Stimulated activated CD8-positive, alpha-beta memory T cell treated with anti-CD3 and anti-CD28 coated beads, Interleukin-15, amount 100 ng/mL, for 4 hours (primary cell): Measurements from ENCODE around the gene HOXA3.

Experiments used
- DNase-seq, 2 donors: peaks; one replicate each; pipeline ENCODE4 v3.0.0-alpha.2; 2020; ENCODE audit warnings: low read depth in 2 of 2

Gene HOXA3

DNA sequence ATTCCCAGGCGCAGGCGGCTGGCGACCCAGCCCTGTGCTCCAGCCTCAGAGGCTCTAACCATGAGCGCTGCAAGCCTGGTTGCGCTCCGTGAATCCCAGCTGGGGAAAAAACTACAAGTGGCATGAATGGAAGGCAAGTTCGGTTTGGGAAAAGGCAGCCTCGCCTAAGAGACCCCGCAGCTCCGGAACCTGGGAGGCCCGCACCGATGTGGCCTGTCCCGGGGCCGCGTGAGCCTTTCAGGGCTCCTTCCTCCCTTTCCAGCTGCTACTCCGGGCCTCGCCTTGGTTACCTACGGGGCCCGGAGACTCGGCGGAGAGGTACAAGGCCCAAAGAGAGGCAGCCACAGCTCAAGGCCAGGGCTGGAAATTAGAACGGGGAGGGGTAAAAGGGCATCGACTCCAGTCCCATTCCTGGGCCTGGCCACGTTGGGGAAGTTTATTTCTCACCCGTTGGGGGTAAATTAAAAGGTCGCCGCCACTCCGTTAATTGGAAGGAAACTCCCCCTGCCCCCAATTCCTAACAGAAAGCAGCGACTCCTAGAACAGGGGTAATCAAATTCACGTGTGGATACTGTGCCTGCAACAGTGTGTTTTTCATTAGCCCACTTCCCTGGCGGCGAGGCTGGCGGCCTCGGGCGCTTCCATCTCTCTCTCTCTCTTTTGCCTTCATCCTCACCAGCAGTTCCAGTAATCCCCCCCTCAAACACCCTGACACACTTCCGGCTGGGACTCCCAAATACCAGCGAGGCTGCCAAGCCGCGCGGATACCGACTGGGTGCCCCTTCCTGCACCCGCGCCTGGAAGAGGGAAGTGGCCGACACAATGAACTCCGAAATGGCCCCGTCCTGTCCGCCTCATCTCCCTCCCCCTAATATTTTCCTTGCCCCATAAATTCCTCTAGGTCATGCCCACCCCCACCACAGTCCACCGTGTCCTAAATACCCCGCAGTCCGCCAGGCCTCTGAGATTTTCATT lies 14.4 kb upstream of the HOXA3 start:
- no peak for DNase-seq

DNA sequence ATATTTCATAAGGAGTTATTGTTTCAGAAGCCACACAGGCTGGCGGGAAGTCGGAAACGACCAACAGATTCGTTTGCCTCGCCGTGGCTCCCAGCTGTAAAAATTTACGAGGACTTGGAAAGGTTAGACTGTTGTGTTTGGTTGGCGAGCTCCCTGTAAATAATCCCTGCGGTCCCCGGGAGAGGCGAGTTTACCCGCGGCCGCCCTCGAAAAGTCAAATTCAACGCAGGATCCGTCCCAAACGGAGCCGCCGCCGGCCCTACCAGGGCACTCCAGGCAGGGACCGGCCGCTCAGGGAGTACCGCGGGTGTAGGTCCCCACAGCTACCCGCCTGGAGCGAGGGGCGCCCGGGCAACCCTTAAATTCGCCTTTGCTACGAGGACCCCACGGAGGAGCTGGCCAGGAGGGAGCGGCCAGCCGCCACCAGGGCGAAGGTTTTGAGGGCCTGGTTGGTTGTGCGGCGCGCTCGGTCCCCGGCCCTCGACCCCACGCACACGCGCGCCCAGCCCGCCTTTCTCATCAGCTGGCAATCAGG lies 13.7 kb upstream of the HOXA3 start:
- DNase-seq, result no peak

DNA sequence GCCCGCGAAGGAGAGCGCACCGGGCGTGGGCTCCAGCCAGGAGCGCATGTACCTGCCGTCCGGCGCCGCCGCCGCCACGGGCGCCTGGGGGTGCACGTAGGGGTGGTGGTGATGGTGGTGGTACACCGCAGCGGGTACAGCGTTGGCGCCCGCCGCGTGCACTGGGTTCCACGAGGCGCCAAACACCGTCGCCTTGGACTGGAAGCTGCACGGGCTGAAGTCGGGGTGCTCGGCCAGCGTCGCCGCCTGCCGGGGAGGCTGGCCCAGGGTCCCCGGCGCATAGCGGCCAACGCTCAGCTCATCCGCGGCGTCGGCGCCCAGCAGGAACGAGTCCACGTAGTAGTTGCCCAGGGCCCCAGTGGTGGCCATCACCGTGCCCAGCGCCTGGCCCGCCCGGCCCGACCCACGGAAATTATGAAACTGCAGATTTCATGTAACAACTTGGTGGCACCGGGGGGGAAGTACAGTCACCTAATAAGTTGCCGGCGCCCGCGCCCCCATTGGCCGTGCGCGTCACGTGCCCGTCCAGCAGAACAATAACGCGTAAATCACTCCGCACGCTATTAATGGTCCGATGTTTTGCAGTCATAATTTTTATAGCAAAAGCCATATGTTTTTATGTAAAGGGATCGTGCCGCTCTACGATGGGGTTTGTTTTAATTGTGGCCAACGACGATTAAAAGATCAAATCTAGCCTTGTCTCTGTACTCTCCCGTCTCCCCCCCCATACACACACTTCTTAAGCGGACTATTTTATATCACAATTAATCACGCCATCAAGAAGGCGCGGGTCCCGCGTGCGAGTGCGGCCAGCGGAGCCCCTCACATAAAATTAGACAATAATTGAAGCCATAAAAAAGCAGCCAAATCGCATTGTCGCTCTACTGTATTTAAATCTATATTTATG lies 13.0 kb upstream of the HOXA3 start, which contains the start of gene HOXA9:
Gene HOXA9, minus strand, starts transcription at position 449 of the 907 bp plus-strand sequence. Its CDS starts 80 bp downstream, at position 369.
- DNase-seq, result no peak

DNA sequence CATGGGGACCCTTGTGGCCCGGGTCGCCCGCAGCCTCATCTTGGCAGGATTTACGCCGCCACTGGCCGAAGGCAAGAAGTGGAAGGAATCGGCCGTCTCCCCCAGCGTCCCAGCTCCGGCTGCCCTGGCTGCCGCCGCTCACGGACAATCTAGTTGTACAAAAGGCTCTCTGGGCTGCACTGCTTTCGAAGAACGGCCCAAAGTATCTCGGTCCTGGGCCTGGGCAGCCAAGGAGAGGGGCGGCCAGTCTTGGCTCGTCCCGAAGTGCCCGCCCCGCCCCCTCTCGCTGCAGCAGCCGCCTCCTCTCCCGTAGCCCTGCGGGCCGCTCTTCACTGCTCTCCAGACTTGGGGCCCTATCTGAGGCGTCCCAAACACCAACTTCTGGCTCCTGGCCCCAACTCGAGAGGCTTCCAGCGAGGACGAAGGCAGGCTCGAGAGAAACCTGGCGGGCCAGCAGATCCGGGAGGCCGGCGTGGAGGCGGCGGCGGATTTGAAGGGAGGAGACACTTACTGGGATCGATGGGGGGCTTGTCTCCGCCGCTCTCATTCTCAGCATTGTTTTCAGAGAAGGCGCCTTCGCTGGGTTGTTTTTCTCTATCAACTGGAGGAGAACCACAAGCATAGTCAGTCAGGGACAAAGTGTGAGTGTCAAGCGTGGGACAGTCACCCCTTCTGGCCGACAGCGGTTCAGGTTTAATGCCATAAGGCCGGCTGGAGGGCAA lies 12.1 kb upstream of the HOXA3 start:
- DNase-seq, result no peak

DNA sequence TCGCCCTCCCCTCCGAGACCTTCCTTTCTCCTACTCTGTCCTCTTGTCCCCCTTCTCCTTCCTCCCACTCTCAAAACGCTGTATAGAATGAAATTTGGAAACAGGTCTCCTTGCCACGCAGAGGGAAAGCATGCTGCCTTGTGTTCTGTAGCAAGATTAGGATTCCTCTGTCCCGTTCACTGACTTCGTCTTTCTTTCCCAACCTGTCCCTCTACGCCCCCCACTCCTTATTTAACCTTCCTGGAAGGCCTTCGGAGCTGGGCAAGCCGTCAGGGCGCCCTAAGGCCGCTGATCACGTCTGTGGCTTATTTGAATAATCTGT lies 11.6 kb upstream of the HOXA3 start:
- DNase-seq, result no peak

DNA sequence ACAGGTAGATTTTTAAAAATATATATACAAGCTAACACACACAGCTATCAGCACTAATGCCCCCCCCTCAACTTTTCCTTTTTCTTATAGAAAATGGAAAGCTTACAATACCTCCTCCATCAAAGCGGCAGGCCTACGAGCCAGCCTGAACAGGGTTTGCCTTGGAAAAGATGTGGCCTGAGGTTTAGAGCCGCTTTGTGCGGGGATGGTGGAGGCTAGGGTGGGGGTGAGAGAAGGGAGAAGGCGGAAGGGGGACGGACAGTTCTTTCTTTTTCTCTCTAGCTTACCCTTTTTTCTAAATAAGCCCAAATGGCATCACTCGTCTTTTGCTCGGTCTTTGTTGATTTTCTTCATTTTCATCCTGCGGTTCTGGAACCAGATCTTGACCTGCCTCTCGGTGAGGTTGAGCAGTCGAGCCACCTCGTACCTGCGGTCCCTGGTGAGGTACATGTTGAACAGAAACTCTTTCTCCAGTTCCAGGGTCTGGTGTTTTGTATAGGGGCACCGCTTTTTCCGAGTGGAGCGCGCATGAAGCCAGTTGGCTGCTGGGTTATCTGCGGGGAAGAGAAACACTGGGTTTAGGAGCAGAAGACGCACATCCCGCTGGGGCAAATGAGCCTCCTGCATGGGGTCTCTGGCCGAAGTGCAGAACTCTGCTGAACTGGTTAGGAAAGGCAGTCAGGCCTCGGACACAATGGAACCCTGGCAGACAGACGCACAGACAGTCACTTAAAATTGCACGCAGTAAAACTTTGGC lies 11.1 kb upstream of the HOXA3 start:
- no peak for DNase-seq

DNA sequence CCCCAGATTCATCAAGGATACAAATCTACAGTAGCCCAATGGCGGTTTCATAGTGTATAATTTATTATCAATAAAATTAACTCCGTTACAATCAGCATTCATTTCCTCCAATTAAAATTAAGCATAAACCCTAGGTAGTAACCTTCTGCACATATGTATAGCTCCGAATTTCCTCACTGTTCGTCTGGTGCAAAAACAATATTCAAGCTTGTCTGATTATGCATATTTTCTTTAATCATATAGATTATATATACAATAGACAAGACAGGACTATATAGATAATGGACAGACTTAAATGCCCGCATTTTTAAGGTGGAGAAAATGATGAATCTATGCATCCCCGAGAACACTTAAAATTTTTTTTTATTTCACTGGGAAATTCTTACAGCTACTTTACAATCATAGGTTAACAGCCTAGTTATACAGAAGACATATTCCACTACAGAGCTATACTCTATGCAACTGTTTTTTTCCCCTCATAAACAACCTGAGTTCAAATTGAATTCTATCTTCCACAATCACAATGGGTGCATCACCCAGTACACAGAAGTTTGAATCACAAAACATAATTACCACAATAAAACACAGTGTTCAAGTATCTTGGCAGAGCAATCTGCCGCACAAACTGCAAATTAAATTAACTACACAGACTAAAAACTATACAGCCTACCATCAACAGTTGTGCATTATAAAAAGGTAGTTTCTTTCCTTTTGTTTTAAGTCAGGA lies 10.3 kb upstream of the HOXA3 start:
- no peak for DNase-seq

DNA sequence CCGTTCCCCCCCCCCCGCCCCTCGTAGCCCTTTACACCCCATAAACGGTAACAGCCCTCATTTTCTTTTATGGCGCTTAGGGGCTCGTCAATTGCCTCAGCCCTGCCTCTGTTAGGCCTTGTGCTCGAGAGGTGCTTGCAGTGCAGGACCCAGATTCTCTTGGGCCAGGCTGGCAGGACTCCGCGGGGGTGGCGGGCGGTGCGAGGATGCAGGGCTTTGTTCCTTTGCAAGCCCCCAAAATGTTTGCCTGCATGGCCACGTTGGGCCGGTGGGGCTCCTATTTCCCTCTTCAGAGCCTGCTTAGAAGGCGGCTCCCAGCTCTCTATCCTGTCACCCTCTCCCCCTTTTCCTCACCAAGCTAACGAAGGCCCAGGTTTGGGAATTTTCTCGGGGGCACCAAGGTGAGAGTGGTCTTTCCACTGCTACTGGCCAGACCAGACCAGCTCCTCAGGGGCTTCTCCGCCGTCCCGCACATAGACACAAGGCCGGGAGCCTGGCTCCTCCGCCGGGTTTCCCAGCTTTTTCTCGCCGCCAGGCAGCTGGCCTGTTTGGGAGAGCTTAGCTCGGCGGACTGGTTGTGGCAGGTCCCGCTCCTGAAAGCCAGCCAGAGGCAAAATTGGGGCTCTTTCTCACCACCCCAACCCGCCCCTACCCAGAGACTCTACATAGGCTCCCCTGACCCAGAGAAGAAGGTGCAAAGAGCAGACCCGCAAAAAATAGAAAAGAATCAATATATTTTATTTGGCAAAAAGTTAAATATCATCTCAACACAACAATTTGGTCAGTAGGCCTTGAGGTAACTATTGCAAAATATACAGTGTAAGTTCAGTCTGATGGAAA lies 9.6 kb upstream of the HOXA3 start:
- DNase-seq, result no peak

DNA sequence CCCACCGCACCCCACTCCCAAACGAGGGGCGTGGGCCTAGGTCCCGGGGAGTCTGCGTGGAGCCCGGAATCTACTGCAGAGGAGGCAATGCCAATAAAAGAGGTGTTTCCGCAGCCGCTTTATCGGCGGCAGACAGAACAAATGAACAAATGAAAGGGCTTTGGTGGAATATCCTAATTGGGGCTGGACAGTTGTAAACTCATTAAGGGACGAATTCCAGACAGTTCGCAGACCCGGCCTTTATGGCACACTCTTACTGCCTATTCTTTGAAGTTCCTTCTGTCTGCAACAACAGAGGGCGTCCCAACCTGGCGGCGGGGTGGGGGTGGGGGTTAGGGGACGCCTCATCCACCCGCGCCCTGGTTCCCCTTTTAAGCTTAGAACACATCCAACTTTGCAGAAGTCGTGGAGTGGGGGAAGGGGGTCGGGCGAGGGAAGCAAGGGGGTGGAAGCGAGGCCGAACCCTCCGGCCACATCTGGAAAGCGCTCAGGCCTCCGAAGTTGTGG lies 8.9 kb upstream of the HOXA3 start:
- no peak for DNase-seq

DNA sequence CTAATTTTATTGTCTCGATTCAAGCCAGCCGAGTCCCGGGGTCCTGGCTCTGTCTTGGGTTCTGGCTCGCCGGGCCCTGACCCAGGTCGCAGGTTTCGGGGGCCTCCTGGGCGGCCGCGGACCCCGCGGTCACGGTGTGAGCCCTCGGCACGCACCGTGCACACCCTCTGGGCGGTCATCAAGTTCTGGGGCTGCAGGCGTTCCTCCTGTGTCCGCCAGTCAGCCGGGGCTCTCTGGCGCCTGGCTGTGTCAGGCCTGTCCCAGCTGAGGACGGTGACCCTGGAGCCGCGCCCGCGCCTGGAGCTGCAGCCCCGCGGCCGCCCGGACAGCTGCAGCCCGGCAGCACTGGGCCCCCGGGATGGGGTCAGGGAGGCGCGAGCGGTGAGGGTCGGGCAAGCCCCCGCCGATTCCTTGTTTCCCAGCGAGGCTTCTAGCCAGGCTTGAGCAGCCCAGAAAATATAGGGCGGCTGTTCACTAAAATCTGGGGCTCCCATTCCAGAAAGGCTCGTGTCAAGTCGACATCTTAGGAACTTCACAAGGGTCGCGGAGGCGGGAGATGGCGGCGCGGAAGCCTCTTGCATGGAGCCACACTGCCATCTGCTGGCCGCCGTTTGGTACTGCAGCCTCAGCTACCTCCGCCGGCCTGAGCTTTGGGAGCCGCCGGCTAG lies 8.3 kb upstream of the HOXA3 start:
- peak; percentile 63 to 76 for DNase-seq

DNA sequence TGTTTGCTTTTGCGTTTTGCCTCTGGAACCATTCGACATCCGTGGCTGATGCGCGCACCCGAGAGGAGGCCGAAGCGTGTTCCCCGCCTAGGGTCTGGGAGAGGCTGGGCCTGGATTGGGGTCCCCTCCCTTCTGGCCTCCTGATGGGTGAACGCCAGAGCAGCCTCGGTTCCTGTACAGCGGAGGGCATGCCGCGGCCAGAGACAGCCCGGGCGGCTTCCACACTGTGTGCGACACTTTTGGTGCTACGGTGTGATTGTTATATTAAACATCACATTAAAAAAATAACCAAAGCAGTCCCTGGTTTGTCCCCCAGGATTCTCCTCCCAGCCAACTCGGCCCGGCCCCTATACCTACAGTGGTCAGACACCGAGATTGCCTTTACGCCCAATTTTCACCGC lies 7.8 kb upstream of the HOXA3 start:
- DNase-seq, result no peak

DNA sequence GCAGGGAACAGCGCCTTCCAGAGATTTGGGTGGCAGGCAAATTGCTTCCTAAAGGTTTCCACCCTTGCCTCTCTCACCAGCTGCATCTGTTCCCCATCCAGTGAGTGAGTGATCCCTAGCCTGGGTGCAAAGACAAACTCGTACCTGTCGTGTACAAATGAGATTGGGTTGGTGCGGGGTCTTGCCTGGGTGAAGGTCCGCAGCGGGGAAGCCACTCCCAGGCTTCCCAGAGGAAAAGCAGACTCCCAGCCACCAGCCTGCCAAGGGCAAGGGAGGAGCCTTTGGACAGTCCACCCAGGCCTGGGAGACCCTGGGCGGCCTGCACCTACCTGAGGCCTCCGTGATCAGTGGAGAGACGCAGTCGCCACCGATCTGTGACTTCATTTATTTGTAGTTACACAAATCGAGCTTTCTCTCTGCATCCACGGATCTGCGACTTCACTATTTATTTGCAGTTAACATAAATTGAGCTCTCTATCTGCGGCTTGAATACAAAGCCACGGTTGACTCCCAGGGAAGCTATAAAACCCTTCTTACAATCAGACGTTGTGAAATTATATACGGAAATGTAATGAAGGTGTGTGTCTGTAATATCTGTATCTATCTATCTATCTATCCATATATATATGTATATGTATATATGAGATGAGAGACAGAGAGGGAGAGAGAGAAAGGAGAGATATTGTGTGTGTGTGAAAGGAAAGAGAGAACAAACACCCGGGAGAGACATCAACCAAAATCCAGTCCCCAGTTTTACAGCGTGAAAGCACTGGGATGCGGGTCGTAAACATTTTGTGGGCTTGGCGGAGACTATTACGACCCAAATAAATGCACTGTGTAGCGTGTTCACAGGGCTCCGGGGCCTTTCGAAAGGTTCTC lies 7.1 kb upstream of the HOXA3 start:
- DNase-seq, result no peak

DNA sequence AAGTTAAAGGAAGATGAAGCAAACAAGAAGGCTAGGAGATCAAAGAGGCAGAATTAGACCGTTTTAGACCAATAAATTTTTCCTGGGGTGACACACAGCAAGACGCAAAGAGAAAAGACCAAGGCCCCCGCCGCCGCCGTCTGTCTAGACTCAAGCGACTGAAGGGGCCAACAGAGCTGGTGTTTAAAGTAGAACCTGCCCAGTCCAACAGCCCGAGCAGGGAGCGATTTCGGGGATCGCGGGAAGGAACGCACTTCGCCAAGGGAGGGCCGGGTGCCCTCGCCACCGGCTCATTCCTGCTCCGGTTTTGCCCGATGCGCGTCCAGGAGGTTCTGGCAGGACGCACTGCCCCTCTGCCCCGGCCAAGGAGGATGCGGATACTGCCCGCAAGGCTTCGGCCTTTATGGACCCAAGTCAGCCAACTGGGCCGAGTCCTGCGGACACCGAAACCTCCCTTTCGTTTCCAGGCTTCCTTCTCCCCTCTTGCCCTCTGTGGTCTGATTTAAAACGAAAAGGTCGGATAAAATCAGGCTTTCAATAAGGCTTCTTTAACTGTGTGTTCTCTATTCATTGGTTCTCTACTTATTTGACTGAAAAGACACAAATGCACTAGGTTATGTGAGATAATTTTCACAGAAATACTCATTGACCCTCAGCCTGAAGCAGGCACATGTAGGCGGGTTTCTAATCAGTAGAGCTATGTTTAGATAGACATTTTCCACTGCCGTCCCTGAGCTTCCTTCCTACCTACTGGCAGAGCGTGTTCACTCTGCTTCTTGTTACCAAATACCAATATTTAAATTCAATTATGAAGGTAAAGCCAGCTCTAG lies 6.3 kb upstream of the HOXA3 start:
- no peak for DNase-seq

DNA sequence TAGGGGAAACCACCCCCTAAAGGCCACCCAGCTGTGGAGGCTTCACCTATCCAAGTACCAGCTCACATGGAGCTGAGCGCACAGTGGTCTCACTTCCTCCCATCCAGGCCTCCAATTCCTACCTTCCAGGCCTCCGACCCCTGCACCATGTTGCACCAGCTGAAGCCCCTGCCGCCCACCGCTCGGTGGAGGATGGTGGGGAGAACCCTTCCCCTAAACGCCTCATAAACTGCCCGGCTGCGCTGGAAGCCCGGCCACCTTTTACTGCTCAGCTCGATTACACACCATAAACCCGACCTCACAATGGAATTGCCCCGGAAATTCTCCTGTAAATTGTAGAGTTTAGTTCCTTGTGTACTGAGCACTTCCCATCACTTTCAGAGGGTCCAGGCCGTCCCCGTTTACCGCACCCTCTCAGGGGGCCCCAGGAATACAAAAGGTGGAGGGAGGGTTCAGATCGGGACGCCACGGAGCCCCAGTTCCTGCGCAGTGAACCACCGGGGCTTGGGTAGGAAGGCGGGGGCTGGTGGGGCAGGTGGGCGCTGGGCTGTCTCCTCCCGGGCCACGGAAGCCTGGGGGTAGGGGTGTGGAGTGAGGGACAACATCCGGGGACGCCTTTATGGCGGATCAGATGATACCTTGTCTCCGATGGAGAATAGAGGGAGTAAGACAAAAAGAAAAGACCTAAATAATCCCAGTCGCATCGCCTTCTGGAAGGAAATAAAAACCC lies 5.5 kb upstream of the HOXA3 start:
- DNase-seq, result no peak

DNA sequence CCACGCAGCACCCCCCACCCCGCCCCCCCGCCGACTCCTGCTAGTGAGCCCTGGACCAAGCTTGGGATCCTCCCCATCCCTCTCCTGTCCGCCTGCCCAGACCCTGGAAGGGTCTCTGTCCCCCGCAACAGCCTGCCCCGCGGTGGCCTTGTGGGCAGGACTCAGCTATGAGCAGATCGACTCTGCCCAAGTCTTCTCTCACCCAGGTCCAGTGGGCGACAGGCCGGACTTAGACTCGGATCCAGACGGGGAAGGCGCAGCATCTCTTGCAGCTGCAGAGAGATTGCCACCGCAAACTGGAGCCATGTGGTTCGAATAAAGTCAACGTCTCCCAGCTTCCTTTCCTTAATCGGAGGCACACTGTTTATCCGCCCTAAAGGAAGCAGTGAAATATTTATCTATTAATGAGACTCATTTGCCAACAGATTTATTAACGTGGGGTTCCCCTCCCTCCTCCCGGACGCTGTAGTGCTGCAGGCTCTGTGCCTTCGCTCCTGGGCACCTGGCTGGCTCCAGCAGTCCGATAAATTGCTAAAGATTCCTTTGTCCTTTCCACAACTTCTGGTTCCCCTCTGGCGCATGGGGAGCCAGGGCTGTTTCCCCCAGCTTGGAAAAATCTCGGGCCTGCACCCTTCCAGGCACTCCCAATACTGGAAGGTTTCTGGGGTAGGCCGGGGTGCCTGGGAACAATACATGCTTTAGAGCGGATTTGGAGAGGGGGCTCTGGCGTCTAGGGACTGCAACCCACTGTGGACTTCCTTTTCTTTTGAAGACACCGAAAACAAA lies 4.7 kb upstream of the HOXA3 start:
- DNase-seq, result no peak
